ENCODE measurements around the gene CST1.

Gene CST1

GRCh38 chr20:23697947-23698346 is 52.8 kb downstream of the CST1 start:
- Histone ChIP-seq H3K9ac (ENCODE audit: low read depth, low read length) (no peak overlapping the region), H3K9me3 (ENCODE audit: control insufficient read depth, insufficient read depth, low read length) (no peaks in the 10 kb centered on the region), H3K27me3 (ENCODE audit: control insufficient read depth, insufficient read depth, low read length) (no peaks in the 10 kb centered on the region), H3K4me3 (ENCODE audit: low read depth, low read length) (no peak overlapping the region), H3K4me1 (ENCODE audit: control insufficient read depth, insufficient read depth, low read length) (peaks cover 4% of the 10 kb centered on the region), H3K36me3 (ENCODE audit: control insufficient read depth, insufficient read depth, low read length) (no peaks in the 10 kb centered on the region)
